Dermis microvascular lymphatic vessel endothelial cell (primary cell): ENCODE data around the gene MEG3. TPM values are rescaled to one million over a fixed set of nuclear protein-coding genes. Genes with fewer than 3 reads are reported as not detected.

Source experiments
- total RNA-seq: library from RNA; depleted of rRNA; stranded (reverse); fragments of >200 nt; gene quantifications from 2 replicates; pipeline ENCODE4 v1.2.1, GENCODE V29; 2014

Gene MEG3
- total RNA-seq, 1 donor from 2014 or later: 1.2 TPM

Other genes starting within 250 kb of the MEG3 start
- gene BEGAIN, start 238.7 kb upstream of the MEG3 start, total RNA-seq: under 0.01 and 0.13 TPM in 2 replicates
- not detected in 2 replicates for gene DLK1, start 99.2 kb upstream of the MEG3 start, total RNA-seq
- gene RTL1, start 77.6 kb downstream of the MEG3 start, total RNA-seq: not detected in 2 replicates